ENCODE measurements around the gene MAGEB6. TPM values are rescaled to one million over a fixed set of nuclear protein-coding genes. Genes with fewer than 3 reads are reported as not detected.

The MAGEB6 gene
- polyA plus RNA-seq, 1 donor (not counting 4 experiments of a cell fraction or from before 2014, with no cell fraction given), result not detected

DNA sequence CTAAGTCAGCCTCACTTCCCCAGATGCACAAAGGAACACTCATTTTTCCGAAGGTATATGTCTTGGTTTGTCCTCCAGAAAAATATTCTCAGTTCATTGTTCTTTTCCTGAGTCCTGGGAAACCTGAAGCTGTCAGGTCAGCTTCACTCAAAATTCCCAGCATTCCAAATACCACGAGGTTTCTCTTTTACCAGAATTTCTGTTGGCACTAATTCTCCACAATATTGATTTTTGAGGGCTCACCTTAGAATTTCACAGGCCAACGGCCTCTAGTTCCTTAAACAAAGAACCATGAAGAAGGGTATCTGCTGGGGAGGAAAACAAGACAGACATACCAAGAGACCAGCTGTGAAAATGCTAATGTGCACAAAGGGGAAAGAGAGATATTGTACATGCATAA lies 15.8 kb downstream of the MAGEB6 start:
- dilution Hi-C loops (cut with MboI; ENCODE audit: extremely low pct_ligation_motif_present, low sequenced_read_pairs), result no loop called here
- Histone ChIP-seq H3K9me1 (ENCODE audit: control insufficient read depth, extremely low read depth, insufficient read depth, low read length) (no peaks in the 10 kb centered on the region), H3K4me1 (ENCODE audit: control insufficient read depth, extremely low read depth, insufficient read depth, low read length) (no peaks in the 10 kb centered on the region), H3K27me3 (ENCODE audit: control insufficient read depth, extremely low read depth, insufficient read depth, low read length) (no peaks in the 10 kb centered on the region), H3K4me2 (ENCODE audit: control insufficient read depth, extremely low read depth, insufficient read depth, low read depth, low read length) (no peak overlapping the region), H3K79me2 (ENCODE audit: control insufficient read depth, insufficient read depth, low read length) (no peaks in the 10 kb centered on the region), H3K27ac (ENCODE audit: control insufficient read depth, insufficient read depth, low read length) (no peak overlapping the region), H3K4me3 (ENCODE audit: control insufficient read depth in 2 of 3, extremely low read depth in 1 of 3, insufficient read depth in 2 of 3, low read depth in 1 of 3, low read length in 3 of 3) (no peak overlapping the region), H4K20me1 (ENCODE audit: control insufficient read depth, extremely low read depth, insufficient read depth, low read length) (no peaks in the 10 kb centered on the region), H3K9ac (ENCODE audit: control insufficient read depth, extremely low read depth, insufficient read depth, low read length) (no peak overlapping the region), H2AFZ (ENCODE audit: control insufficient read depth, low read length) (no peak overlapping the region), H3K9me3 (ENCODE audit: control insufficient read depth, low read depth, low read length) (no peaks in the 10 kb centered on the region), H3K36me3 (ENCODE audit: control insufficient read depth in 2 of 2, extremely low read depth in 1 of 2, insufficient read depth in 2 of 2, low read length in 2 of 2) (no peaks in the 10 kb centered on the region)
- FAIRE-seq (no peak), DNase-seq (ENCODE audit: low read depth, low spot score) (no peak)
- no peak for TF ChIP-seq EZH2 (IDR thresholded peaks at IDR 0.05; ENCODE audit: low read length)
- TF ChIP-seq, protein P1, sequence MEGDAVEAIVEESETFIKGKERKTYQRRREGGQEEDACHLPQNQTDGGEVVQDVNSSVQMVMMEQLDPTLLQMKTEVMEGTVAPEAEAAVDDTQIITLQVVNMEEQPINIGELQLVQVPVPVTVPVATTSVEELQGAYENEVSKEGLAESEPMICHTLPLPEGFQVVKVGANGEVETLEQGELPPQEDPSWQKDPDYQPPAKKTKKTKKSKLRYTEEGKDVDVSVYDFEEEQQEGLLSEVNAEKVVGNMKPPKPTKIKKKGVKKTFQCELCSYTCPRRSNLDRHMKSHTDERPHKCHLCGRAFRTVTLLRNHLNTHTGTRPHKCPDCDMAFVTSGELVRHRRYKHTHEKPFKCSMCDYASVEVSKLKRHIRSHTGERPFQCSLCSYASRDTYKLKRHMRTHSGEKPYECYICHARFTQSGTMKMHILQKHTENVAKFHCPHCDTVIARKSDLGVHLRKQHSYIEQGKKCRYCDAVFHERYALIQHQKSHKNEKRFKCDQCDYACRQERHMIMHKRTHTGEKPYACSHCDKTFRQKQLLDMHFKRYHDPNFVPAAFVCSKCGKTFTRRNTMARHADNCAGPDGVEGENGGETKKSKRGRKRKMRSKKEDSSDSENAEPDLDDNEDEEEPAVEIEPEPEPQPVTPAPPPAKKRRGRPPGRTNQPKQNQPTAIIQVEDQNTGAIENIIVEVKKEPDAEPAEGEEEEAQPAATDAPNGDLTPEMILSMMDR (optimal IDR thresholded peaks at IDR 0.05 in 1 of 3, IDR thresholded peaks at IDR 0.05 in 1 of 3, conservative IDR thresholded peaks at IDR 0.05 in 1 of 3; ENCODE audit: extremely low read depth in 1 of 3, insufficient read depth in 2 of 3, low read length in 3 of 3), result no peak

DNA sequence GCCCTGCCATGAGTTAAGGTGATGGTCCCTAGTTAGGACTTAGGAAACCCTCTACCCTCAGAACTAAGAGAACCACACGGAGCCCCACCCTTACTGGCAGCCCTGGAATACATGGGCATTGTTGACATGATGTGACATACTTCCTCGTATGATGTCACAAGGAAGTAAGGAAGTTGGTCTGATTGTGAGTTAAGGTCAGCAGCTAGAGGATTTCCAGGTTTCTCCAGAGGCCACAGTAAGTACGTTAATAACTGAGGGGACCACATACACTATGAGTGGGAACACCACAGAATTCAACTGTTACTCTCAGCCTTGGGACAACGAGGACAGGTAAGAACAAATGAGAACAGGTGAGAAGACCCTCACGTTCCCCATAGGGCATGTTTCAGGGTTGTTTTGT lies 23.6 kb downstream of the MAGEB6 start, which contains the start of gene MAGEB5:
Gene MAGEB5 (plus strand): TSS at position 301 of the 400 bp plus-strand sequence. CDS start 1,133 bp downstream, outside the sequence.
- no peak within 1 kb of the TSS for H3K27ac ChIP-seq (ENCODE audit: control insufficient read depth, insufficient read depth, low read length)
- FAIRE-seq (no peak), DNase-seq (ENCODE audit: low read depth, low spot score) (no peak)
- H3K79me2 ChIP-seq (ENCODE audit: control insufficient read depth, insufficient read depth, low read length), result no peaks in the 10 kb centered on the region
- no peaks in the 10 kb centered on the region for H3K9me1 ChIP-seq (ENCODE audit: control insufficient read depth, extremely low read depth, insufficient read depth, low read length)
- dilution Hi-C loops (cut with MboI; ENCODE audit: extremely low pct_ligation_motif_present, low sequenced_read_pairs), result no loop called here
- H3K36me3 ChIP-seq (ENCODE audit: control insufficient read depth in 2 of 2, extremely low read depth in 1 of 2, insufficient read depth in 2 of 2, low read length in 2 of 2), result no peaks in the 10 kb centered on the region
- H3K27me3 ChIP-seq (ENCODE audit: control insufficient read depth, extremely low read depth, insufficient read depth, low read length), result no peaks in the 10 kb centered on the region
- no peaks in the 10 kb centered on the region for H3K4me1 ChIP-seq (ENCODE audit: control insufficient read depth, extremely low read depth, insufficient read depth, low read length)
- H3K4me3 ChIP-seq (ENCODE audit: control insufficient read depth in 2 of 3, extremely low read depth in 1 of 3, insufficient read depth in 2 of 3, low read depth in 1 of 3, low read length in 3 of 3), result no peak within 1 kb of the TSS
- TF ChIP-seq, protein P1 (optimal IDR thresholded peaks at IDR 0.05 in 1 of 3, IDR thresholded peaks at IDR 0.05 in 1 of 3, conservative IDR thresholded peaks at IDR 0.05 in 1 of 3; ENCODE audit: extremely low read depth in 1 of 3, insufficient read depth in 2 of 3, low read length in 3 of 3), result no peak
- no peak for TF ChIP-seq EZH2 (IDR thresholded peaks at IDR 0.05; ENCODE audit: low read length)
- no peak within 1 kb of the TSS for H3K4me2 ChIP-seq (ENCODE audit: control insufficient read depth, extremely low read depth, insufficient read depth, low read depth, low read length)
- H3K9me3 ChIP-seq (ENCODE audit: control insufficient read depth, low read depth, low read length), result no peaks in the 10 kb centered on the region
- H2AFZ ChIP-seq (ENCODE audit: control insufficient read depth, low read length), result no peak within 1 kb of the TSS
- no peak within 1 kb of the TSS for H3K9ac ChIP-seq (ENCODE audit: control insufficient read depth, extremely low read depth, insufficient read depth, low read length)
- no peaks in the 10 kb centered on the region for H4K20me1 ChIP-seq (ENCODE audit: control insufficient read depth, extremely low read depth, insufficient read depth, low read length)
